Vagina (tissue), 2 donors: ENCODE data around the gene GEN1. TPM values are rescaled to one million over a fixed set of nuclear protein-coding genes. Genes with fewer than 3 reads are reported as not detected.

Experiments
- DNase-seq, 2 donors: peaks; one replicate each; pipeline ENCODE4 v3.0.0-alpha.2; 2017; ENCODE audit errors: extremely low spot score in 2 of 2
- H3K27ac ChIP-seq: fragments of 200-600 bp; sonication (generic); one replicate; pipeline ENCODE4 v1.5.1; 2019
- H3K27me3 ChIP-seq: fragments of 200-600 bp; sonication (generic); one replicate; pipeline ENCODE4 v1.5.1; 2019
- H3K36me3 ChIP-seq, 2 donors: fragments of 200-600 bp; sonication (generic); one replicate each; pipeline ENCODE4 v1.5.1; 2017 to 2019
- H3K4me1 ChIP-seq: fragments of 200-600 bp; sonication (generic); one replicate; pipeline ENCODE4 v1.5.1; 2019
- H3K4me3 ChIP-seq, 2 donors: fragments of 200-600 bp; sonication (generic); 1 replicate in 1 of 2; 2 replicates in 1 of 2; pipeline ENCODE4 v1.5.1; 2016 to 2019
- H3K9me3 ChIP-seq: fragments of 200-600 bp; sonication (generic); one replicate; pipeline ENCODE4 v1.5.1; 2019
- POLR2A ChIP-seq, 2 donors: fragments of 450-650 bp; IDR thresholded peaks; one replicate each; pipeline ENCODE4 v1.6.1; 2017; ENCODE audit warnings: antibody characterized with exemption in 2 of 2, mild to moderate bottlenecking in 2 of 2, moderate library complexity in 2 of 2
- POLR2AphosphoS5 ChIP-seq, 2 donors: sonication (generic); formaldehyde crosslinking; IDR thresholded peaks; one replicate each; pipeline ENCODE4 v1.9.0; 2017; ENCODE audit warnings: antibody characterized with exemption in 2 of 2, mild to moderate bottlenecking in 2 of 2, low read depth in 1 of 2; ENCODE audit not compliant: insufficient read depth in 1 of 2
- intact Hi-C: fragments of 100-400 bp; cut with DNase I; formaldehyde crosslinking; loops from one replicate; pipeline ENCODE4 v1.15.1; 2023
- total RNA-seq: library from RNA; depleted of rRNA; stranded (reverse); fragments of >200 nt; gene quantifications from one replicate; pipeline ENCODE4 v1.2.3, GENCODE V29; 2016
- TF ChIP-seq, protein P1 (sequence below), 3 experiments: fragments of 450-650 bp in 2 of 3; fragments of 200-600 bp in 1 of 3; sonication (generic) in 1 of 3; IDR thresholded peaks; one replicate each; pipeline ENCODE4 v1.5.1; 2017 to 2019; ENCODE audit warnings: antibody characterized with exemption in 3 of 3, mild to moderate bottlenecking in 2 of 3, moderate library complexity in 2 of 3

GEN1 gene
- total RNA-seq, 1 donor from 2014 or later: 9.6 TPM

DNA sequence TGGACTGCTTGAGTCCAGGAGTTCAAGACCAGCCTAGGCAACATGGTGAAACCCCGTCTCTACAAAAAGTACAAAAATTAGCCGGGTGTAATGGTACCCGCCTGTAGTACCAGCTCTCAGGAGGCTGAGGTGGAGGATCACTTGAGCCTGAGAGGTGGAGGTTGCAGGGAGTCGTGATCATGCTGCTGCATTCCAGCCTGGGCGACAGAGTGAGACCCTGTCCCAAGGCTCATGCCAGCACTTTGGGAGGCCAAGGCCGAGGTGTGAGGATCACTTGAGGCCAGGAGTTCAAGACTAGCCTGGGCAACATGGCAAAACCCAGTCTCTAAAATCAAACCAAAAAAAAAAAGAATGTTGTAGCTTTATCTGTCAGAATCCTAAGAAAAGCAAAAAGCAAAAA lies 25.7 kb upstream of the GEN1 start:
- intact Hi-C loops: no loop called here
- H3K4me3 ChIP-seq: no peak overlapping the region
- H3K9me3 ChIP-seq: no peaks in the 10 kb centered on the region
- H3K36me3 ChIP-seq: peaks cover 0 to 65% of the 10 kb centered on the region in 2 donors
- H3K4me1 ChIP-seq: no peaks in the 10 kb centered on the region
- H3K27ac ChIP-seq: no peak overlapping the region
- no peaks in the 10 kb centered on the region for H3K27me3 ChIP-seq
- no peak for DNase-seq
- TF ChIP-seq POLR2A (IDR thresholded peaks at IDR 0.05): no peak
- TF ChIP-seq, protein P1, sequence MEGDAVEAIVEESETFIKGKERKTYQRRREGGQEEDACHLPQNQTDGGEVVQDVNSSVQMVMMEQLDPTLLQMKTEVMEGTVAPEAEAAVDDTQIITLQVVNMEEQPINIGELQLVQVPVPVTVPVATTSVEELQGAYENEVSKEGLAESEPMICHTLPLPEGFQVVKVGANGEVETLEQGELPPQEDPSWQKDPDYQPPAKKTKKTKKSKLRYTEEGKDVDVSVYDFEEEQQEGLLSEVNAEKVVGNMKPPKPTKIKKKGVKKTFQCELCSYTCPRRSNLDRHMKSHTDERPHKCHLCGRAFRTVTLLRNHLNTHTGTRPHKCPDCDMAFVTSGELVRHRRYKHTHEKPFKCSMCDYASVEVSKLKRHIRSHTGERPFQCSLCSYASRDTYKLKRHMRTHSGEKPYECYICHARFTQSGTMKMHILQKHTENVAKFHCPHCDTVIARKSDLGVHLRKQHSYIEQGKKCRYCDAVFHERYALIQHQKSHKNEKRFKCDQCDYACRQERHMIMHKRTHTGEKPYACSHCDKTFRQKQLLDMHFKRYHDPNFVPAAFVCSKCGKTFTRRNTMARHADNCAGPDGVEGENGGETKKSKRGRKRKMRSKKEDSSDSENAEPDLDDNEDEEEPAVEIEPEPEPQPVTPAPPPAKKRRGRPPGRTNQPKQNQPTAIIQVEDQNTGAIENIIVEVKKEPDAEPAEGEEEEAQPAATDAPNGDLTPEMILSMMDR (IDR thresholded peaks at IDR 0.05): no peak
- no peak for TF ChIP-seq POLR2AphosphoS5 (IDR thresholded peaks at IDR 0.05; ENCODE audit: insufficient read depth in 1 of 2, low read depth in 1 of 2)

DNA sequence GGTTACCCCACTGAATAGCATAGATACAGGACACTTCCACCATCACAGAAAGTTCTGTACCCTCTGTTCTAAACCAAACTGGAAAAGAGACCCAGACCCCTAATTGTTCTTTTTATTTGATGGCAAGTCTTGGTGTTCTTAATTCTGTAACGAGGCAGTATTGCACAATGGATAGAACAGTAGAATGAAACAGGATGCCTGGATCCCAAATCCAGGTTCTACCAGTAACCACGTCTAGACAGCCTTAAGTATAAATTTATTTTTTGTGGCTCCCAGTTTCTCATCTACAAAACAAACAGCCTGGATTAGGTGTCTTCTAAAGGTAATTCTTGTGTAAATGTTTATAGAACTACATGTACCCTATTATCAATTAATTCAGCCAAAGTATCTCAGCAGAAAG lies 24.1 kb upstream of the GEN1 start:
- Histone ChIP-seq H3K4me1 (no peaks in the 10 kb centered on the region), H3K4me3 (no peak overlapping the region), H3K27me3 (no peaks in the 10 kb centered on the region), H3K27ac (no peak overlapping the region), H3K9me3 (no peaks in the 10 kb centered on the region), H3K36me3 (peaks cover 0 to 65% of the 10 kb centered on the region in 2 donors)
- intact Hi-C loops: no loop called here
- TF ChIP-seq POLR2AphosphoS5 (IDR thresholded peaks at IDR 0.05; ENCODE audit: insufficient read depth in 1 of 2, low read depth in 1 of 2) (no peak), POLR2A (IDR thresholded peaks at IDR 0.05) (no peak)
- TF ChIP-seq, protein P1 (IDR thresholded peaks at IDR 0.05): no peak
- DNase-seq: no peak

DNA sequence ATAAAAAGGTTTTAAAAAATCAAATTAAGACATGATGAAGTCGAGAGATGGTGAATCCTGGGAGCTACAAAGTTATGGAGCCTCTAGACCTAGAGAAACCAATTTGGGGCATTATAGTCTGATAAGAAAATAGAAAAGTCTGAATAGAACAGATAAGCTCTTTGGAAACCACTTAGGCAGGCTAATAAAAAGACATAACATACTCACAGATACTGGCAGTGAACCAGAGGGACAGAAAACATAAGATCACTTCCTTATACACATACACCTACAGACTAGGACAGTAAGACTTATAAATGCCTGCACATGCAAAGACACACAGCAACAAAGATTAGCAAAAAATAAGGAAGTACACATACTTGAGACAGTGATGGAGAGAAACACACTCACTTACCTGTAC lies 20.3 kb upstream of the GEN1 start:
- no peak for TF ChIP-seq POLR2A (IDR thresholded peaks at IDR 0.05)
- TF ChIP-seq, protein P1 (IDR thresholded peaks at IDR 0.05): no peak
- TF ChIP-seq POLR2AphosphoS5 (IDR thresholded peaks at IDR 0.05; ENCODE audit: insufficient read depth in 1 of 2, low read depth in 1 of 2): no peak
- no peaks in the 10 kb centered on the region for H3K27me3 ChIP-seq
- no peaks in the 10 kb centered on the region for H3K4me1 ChIP-seq
- intact Hi-C loops: no loop called here
- no peak overlapping the region for H3K27ac ChIP-seq
- peaks cover 0 to 77% of the 10 kb centered on the region in 2 donors for H3K36me3 ChIP-seq
- H3K4me3 ChIP-seq: no peak overlapping the region
- H3K9me3 ChIP-seq: no peaks in the 10 kb centered on the region
- no peak for DNase-seq

DNA sequence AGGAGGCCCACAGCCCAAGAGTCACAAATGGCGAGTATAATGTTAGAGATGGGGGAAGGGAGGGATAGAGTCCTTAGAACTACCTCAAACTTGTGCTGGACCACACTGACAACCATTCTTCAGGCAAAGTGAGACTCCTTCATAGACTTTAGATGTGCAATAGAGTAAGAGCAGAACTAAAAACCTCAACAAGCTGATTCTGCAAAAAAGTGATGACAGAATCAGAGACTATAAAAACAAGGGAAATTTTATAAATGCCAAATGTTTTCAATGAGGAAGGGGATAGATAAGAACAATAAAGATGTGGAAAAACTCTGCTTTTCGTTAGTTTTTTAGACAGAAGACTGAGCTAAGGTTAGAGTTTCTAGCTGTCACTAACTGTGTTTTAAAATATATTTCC lies 18.1 kb upstream of the GEN1 start:
- H3K4me3 ChIP-seq: no peak overlapping the region
- H3K27ac ChIP-seq: no peak overlapping the region
- intact Hi-C loops: no loop called here
- no peak for DNase-seq
- no peaks in the 10 kb centered on the region for H3K9me3 ChIP-seq
- H3K4me1 ChIP-seq: no peaks in the 10 kb centered on the region
- peaks cover 0 to 63% of the 10 kb centered on the region in 2 donors for H3K36me3 ChIP-seq
- no peaks in the 10 kb centered on the region for H3K27me3 ChIP-seq
- no peak for TF ChIP-seq POLR2A (IDR thresholded peaks at IDR 0.05)
- no peak for TF ChIP-seq POLR2AphosphoS5 (IDR thresholded peaks at IDR 0.05; ENCODE audit: insufficient read depth in 1 of 2, low read depth in 1 of 2)
- TF ChIP-seq, protein P1 (IDR thresholded peaks at IDR 0.05): no peak

DNA sequence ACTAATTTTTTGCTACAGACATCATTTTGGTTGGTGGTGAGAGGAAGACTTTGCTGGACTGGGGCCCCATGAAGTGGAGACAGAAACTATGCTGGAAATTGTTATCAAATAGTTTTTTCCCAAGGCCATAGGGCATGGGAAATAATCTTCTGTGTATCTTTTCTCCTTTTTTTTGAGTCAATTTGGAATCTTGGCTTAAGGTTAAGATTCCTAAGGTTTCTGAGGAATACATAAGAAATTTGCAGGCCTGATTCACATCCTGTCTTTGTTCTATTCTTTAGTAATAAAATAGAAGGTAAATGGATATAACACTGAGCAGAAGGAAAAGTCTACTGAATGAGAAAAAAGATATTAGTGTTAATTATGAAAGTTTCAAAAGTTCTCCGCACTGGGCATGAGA lies 16.9 kb upstream of the GEN1 start:
- no peaks in the 10 kb centered on the region for H3K9me3 ChIP-seq
- intact Hi-C loops: no loop called here
- no peaks in the 10 kb centered on the region for H3K27me3 ChIP-seq
- no peaks in the 10 kb centered on the region for H3K4me1 ChIP-seq
- DNase-seq: no peak
- TF ChIP-seq, protein P1 (IDR thresholded peaks at IDR 0.05): no peak
- TF ChIP-seq POLR2AphosphoS5 (IDR thresholded peaks at IDR 0.05; ENCODE audit: insufficient read depth in 1 of 2, low read depth in 1 of 2): no peak
- no peak for TF ChIP-seq POLR2A (IDR thresholded peaks at IDR 0.05)
- no peak overlapping the region for H3K27ac ChIP-seq
- peaks cover 0 to 52% of the 10 kb centered on the region in 2 donors for H3K36me3 ChIP-seq
- no peak overlapping the region for H3K4me3 ChIP-seq
